ENCODE data around the gene CR1L.

DNA sequence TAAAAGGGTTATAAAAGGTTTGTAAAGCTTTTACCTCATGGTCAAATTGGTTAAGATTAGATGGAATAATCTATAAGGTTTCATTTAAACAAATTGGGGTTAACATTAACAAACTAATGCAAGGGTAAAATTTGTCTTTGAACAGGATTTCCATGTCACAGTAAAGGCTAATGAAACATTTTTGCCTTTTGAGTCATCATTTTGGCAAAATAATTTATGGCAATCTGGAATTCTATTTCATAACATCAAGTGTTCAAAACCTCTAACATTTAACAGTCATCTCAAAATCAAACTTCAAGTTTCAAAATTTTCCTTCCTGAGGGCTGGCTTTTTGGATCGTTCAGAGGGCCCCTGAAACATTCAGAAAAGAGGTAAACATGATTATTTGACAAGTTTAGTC, 100.4 kb downstream of the CR1L start:
- TF ChIP-seq CTCF (IDR thresholded peaks at IDR 0.05; ENCODE audit: insufficient read depth, low read length) (no peak), POLR2AphosphoS5 (IDR thresholded peaks at IDR 0.05; ENCODE audit: low read depth) (no peak), SPI1 (IDR thresholded peaks at IDR 0.05; ENCODE audit: borderline replicate concordance, low read depth) (no peak), GABPA (IDR thresholded peaks at IDR 0.05; ENCODE audit: low read depth) (no peak)
- TF ChIP-seq, protein P1, sequence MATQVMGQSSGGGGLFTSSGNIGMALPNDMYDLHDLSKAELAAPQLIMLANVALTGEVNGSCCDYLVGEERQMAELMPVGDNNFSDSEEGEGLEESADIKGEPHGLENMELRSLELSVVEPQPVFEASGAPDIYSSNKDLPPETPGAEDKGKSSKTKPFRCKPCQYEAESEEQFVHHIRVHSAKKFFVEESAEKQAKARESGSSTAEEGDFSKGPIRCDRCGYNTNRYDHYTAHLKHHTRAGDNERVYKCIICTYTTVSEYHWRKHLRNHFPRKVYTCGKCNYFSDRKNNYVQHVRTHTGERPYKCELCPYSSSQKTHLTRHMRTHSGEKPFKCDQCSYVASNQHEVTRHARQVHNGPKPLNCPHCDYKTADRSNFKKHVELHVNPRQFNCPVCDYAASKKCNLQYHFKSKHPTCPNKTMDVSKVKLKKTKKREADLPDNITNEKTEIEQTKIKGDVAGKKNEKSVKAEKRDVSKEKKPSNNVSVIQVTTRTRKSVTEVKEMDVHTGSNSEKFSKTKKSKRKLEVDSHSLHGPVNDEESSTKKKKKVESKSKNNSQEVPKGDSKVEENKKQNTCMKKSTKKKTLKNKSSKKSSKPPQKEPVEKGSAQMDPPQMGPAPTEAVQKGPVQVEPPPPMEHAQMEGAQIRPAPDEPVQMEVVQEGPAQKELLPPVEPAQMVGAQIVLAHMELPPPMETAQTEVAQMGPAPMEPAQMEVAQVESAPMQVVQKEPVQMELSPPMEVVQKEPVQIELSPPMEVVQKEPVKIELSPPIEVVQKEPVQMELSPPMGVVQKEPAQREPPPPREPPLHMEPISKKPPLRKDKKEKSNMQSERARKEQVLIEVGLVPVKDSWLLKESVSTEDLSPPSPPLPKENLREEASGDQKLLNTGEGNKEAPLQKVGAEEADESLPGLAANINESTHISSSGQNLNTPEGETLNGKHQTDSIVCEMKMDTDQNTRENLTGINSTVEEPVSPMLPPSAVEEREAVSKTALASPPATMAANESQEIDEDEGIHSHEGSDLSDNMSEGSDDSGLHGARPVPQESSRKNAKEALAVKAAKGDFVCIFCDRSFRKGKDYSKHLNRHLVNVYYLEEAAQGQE (IDR thresholded peaks at IDR 0.05; ENCODE audit: insufficient replicate concordance, low read depth), result no peak

Measured in HL-60 (cell line).